SH-SY5Y (cell line): Measurements from ENCODE around the gene GAPT.

ENCODE experiments used
- GATA2 ChIP-seq: IDR thresholded peaks from 2 replicates; pipeline ENCODE4 v1.6.1; 2011; ENCODE audit warnings: mild to moderate bottlenecking, low read depth, low read length
- GATA3 ChIP-seq: IDR thresholded peaks from 2 replicates; pipeline ENCODE4 v1.6.1; 2011; ENCODE audit warnings: low read depth, mild to moderate bottlenecking, low read length, moderate library complexity

GAPT gene

DNA sequence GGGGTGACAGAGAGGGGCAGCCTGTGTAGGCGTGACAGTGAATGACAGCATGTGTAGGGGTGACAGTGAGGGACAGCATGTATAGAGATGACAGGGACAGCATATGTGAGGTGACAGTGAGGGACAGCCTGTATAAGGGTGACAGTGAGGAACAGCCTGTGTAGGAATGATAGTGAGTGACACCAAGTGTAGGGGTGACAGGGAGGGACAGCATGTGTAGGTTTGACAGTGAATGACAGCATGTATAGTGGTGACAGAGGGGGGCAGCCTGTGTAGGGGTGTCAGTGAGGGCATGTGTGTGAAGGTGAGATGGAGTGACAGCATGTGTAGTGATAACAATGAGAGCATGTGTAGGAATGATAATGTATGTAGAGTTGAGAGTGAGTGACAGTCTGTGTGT, 8.7 kb upstream of the GAPT start:
- TF ChIP-seq GATA2 (no peak), GATA3 (no peak)

GRCh38 chr5:58484505-58484904, 6.7 kb upstream of the GAPT start:
- TF ChIP-seq GATA3: no peak
- no peak for TF ChIP-seq GATA2

- TF ChIP-seq GATA3 (no peak), GATA2 (no peak)
Observed at GRCh38 chr5:58486290-58486689, 4.9 kb upstream of the GAPT start.

DNA sequence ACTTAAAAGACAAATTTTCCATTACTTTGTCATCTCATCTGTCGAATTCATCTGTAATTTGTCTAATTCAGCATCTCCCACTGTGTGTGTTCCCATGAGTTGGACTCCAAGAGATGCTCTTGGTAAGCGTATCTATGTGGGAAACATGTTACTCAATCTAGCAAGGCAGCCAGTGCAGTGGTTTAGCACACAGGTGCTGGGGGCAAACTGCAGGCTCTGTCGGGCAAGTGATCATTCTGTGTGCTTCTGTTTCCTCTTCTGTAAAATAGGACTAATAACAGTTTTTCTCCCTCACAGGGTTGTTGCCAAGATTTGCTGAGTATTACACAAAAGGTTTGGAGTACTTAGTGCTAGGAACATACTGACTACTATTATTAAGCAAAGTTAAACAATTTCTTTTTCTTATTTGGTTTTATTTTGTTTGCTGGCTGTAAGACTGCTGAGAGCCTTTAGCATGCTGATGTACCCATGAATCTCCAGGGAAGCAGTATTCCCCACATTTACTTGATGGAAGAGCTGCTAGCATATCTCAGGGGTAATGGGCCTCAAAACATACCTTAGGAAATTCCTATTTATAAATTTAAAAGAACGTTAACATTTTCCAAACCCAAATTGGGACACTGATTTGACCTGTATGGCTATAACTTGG, 709 bp upstream of the GAPT start:
- no peak for TF ChIP-seq GATA2
- TF ChIP-seq GATA3: no peak

GRCh38 chr5:58493141-58493540, 1.9 kb downstream of the GAPT start:
- TF ChIP-seq GATA3: no peak
- no peak for TF ChIP-seq GATA2

DNA sequence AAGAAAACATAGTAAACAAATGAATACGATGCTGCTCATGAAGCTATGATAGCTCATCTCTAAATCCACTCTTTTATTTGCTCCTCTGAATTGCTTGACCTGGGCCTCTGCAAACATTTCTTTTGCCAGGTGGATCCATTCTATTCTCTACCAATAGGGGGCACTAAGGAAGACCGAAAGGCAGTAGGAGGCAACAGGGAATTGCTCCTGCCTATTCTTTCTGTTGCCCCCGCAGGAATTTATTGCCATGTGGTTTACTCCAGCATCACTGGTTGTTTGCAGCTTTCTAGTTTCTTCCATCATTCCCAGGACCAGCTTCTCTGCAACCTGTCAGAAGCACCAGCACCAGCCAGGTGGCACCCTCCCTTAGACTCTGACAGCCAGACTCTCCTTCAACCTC, 5.3 kb downstream of the GAPT start:
- TF ChIP-seq GATA3: no peak
- TF ChIP-seq GATA2: no peak

- no peak for TF ChIP-seq GATA3
- TF ChIP-seq GATA2: no peak
Observed at GRCh38 chr5:58497386-58497785, 6.2 kb downstream of the GAPT start.

GRCh38 chr5:58497921-58498320, 6.7 kb downstream of the GAPT start:
- TF ChIP-seq GATA2 (no peak), GATA3 (no peak)

DNA sequence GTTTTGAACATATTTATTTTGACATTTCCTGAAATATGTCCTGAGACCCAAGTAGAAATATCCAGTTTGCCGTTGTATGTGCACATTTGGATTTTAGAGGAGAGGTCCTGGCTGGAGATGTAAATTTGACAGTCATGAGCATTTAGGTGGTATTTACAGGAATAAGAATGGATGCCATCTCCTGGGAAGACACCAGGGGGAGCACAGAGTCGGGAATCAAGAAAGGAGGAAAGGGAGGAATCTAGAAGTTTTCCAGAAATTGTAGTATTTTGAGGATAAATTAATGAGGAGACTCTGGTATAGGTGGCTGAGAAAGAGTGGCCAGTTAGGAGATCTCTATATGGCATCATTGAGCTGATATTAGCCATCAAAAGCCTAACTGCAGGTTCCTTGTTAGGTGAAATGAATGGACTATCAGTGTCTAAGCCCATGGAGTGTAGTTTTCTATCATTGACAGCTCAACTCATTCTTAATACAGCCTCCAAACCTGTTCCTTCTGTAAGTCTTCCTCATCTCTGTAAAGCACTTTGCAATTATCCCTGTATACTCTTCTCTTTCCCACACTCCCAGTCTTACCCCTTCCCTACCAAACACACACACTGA, 7.2 kb downstream of the GAPT start:
- TF ChIP-seq GATA2: no peak
- TF ChIP-seq GATA3: no peak

- TF ChIP-seq GATA2 (no peak), GATA3 (no peak)
Observed at GRCh38 chr5:58499231-58499630, 8.0 kb downstream of the GAPT start.

DNA sequence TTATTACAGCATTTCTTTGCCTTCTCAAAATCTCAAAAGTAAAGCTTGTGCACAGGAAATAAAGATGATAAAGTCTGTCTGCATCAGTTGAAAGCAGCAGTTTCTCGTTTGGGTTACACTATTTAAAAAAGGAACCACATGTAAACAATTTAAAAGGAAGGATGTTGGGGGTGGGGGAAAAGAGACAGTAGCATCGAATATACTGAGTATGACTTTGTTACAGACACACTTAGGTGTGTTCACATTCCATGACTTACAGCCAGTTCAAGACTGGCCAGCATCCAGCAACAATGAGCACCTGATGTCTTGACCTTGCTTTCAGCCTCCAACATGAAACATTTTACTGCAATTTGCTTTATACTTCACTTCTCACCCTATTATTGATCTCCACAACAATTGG, 8.7 kb downstream of the GAPT start:
- no peak for TF ChIP-seq GATA2
- no peak for TF ChIP-seq GATA3

DNA sequence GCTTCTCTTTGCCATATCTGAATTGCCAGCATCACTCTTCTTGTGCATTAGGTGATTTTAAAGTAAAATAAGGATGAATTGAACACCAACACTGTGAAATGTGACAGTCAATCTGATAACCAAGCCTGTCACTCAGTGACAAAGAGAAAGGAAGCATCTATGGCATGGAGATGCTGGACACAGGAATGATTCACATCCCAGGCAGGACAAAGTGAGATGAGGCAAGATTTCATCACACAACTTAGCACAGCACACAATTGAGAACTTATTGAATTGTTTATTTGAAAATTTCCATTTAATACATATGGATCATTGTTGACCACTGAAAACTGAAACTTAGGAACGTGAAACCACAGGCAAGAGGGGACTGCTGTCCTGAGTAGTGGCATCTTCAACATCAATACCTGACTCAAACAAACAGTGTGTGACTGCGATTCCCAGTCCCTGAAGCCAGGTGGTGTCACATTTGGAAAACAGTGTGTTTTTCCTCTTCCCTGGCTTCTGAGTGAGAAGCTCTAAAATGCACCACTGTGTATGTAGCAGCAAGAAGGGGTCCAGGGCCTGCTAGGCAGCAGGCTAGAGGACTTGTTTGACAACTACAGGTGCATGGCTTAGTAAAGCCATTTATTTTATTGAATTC, 10.7 kb downstream of the GAPT start:
- TF ChIP-seq GATA2: no peak
- no peak for TF ChIP-seq GATA3

DNA sequence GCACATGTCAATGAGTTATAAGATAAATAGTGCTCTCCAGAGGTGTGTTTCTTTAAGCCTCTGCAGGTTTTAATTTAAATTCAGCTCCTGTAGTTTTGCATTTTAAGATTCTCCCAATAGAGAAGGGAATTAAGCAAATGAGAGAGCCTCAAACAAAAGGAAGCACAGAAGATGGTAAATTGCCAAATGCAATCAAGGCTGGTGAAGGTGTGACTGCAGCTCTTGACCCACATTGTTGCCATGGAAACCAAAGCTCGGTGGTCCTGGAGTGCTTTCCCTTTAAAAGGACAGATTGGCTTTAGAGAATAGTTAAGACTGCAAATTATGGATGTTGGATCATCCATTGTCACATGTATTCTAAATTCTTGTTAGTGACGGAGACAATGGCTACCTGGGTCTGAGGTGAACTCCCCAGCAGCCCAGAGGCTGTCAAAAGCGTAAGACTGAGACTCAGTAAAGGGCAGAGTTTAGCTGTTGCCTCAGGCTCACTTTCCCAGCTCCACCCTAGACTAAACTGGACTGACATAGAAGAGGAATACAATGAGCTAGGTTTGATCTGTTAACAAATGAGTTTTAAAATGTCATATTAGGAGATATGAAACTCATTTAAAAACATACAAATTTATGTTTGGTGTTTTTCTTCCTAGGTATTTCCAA, 12.3 kb downstream of the GAPT start:
- TF ChIP-seq GATA2 (no peak), GATA3 (no peak)

DNA sequence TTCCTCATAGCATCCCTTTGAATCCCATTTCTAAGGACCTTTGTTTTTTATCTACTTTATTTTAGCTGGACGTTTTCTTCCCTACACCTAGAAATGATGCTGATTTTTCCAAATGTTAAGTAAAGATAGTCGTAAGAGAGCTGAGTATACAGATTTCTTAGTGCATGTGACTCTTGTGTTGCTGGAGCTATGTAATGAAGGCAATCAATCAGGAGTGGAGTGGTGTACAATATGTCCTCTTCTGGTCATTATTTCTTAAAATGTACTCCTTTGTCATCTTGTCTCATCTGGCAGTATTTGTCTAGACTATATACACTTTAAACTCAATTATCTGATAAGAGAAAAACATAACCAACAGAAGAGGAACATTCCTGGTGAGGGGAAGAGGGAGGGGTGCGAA, 13.5 kb downstream of the GAPT start:
- TF ChIP-seq GATA3: no peak
- no peak for TF ChIP-seq GATA2

DNA sequence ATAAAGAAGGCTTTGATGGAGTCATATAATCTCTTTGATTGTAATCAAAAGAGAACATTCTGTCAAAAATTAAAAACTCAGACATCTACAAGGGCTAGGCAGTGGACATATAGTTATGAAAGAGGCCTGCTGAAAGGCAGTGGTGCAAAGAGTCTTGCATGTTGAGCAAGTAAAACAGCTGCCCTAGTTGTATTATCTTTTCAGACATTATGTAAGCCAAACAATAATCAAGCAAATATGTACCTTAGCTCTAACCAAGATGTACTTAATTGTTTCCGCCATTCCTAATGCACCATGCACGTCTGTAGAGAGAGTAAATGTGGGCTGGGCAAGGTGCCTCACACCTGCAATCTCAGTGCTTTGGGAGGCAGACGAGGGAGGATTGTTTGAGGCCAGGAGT, 14.3 kb downstream of the GAPT start:
- TF ChIP-seq GATA2 (no peak), GATA3 (no peak)
